Stimulated activated CD8-positive, alpha-beta memory T cell treated with anti-CD3 and anti-CD28 coated beads, Interleukin-4, amount 100 ng/mL, for 4 hours (primary cell): ENCODE data around the gene CYTH4.
"Not testable (repeated sequence)": the region's sequence is repeated elsewhere in the genome, so short reads cannot be mapped to it uniquely, and the experiment has no call there.

ENCODE experiments used
- DNase-seq, 2 donors: peaks; one replicate each; pipeline ENCODE4 v3.0.0-alpha.2; 2020; ENCODE audit warnings: low read depth in 2 of 2, low spot score in 1 of 2

Gene CYTH4

DNA sequence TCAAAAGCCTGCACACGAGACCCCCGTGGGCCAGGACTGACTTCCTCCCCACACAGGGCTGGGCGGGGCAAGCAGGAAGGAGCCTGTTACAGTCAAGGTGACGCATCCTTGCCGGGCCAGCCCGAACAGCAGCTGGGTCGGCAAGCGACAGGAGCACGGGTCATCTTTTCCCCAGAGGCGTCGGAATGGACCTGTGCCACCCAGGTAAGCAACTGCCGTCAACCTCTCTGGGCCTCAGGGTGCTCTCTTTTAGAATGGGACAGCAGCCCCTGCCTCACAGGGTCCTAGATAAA is at the start of gene CYTH4:
CYTH4 (plus strand) TSS at position 124 of the 293 bp plus-strand sequence; CDS start at position 186, 62 bp downstream.
- peak; percentile 50 to 72 for DNase-seq

DNA sequence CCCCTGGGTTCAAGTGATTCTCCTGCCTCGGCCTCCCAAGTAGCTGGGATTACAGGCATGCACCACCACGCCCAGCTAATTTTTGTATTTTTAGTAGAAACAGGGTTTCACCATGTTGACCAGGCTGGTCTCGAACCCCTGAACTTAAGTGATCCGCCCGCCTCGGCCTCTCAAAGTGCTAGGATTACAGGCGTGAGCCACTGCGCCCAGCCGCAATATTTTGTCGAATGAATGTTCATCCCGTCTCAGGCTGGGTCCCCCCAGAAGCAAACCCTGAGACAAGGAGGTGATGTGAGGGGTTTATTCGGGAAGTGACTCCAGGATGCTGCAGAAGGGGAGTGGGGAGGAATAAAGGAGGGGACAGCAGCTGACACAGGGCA is 48.9 kb upstream of the CYTH4 start:
- DNase-seq, result not testable (repeated sequence)

DNA sequence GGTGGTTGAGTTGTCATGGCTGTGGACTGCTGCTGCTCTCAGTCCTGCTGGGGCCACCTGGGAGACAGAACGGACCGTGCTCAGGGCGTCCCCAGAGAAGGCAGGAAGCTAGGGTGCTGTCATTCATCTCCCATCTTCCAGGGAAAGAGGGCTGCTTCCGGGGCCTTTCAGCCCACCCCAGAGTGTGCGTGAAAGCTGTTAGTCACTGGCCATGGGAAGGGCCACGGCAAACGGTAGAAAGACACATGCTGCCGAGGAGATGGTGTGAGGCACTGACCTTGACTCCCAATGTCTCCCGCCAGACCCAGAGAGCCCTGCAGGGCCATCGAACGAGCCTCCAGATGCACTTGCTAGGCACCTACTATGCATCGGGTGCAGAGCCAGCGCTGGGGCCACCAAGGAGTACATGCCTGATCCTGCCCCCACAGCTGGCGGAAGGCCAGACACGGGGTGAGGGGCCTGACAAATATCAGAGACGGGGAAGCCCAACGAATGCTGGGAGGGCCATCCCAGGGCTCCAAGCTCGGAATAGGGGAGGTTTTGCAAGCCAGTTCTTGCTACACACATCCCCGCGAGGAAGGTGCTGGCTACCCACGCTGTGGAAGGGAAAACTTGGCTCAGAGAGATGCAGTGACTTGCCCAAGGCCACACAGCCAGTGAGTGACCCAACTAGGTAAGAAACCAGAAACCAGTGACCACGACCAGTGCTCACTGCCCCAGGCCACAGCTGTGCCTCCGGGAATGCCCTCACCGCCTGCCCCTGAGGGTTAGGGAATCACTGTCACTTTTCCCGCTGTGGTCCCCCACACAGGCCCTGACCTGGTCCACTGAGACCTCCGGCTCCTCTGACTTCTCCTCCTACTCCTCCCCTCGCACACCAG is 48.3 kb upstream of the CYTH4 start:
- no peak for DNase-seq

DNA sequence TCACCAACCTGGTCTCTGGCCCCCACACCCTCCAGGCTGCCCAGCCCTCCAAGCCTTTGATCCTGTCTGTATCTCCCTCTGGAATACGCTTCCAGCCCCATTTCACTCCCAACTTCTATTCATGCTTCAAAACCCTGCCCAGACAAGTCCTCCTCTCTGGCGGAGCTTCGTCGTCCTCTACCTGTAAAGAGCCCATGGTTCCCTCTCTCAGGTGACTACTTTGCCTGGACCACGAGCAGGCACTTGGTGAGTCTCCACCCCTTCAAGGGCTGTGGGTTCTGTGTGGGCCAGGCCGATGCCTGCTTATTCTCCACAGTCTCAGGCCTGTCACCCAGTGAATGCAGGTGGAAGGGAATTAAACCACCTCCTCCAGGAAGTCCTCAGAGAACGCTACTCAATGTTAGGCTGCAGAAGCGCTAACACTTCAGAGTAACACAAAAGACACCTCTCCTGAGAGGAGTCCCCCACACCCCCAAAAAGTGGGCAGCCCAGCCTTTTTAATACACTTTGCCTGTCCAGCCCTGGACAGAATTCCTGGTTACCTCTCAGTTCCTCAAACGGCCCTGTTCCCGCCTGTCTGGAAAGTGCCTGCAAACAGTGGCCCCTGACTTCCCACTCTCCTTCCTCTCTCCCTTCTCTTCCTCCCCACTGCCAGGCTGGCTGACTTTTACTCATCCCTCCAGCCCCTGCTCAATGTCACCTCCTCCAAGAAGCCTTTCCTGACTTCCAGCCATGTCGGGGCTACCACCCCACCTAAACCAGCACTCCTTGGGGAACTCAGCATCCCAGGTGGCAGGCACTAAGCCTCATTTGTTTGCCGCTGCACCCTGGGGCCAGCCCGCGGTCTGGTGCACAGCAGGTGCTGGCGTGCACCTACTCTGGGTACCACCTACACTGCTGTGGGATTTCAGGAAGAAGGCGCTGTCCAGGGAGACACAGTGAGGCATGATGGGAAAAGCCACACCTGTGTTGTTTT is 47.3 kb upstream of the CYTH4 start:
- no peak for DNase-seq

- no peak for DNase-seq
These were observed 46.3 kb upstream of the CYTH4 start for GRCh38 chr22:37235897-37236607.

DNA sequence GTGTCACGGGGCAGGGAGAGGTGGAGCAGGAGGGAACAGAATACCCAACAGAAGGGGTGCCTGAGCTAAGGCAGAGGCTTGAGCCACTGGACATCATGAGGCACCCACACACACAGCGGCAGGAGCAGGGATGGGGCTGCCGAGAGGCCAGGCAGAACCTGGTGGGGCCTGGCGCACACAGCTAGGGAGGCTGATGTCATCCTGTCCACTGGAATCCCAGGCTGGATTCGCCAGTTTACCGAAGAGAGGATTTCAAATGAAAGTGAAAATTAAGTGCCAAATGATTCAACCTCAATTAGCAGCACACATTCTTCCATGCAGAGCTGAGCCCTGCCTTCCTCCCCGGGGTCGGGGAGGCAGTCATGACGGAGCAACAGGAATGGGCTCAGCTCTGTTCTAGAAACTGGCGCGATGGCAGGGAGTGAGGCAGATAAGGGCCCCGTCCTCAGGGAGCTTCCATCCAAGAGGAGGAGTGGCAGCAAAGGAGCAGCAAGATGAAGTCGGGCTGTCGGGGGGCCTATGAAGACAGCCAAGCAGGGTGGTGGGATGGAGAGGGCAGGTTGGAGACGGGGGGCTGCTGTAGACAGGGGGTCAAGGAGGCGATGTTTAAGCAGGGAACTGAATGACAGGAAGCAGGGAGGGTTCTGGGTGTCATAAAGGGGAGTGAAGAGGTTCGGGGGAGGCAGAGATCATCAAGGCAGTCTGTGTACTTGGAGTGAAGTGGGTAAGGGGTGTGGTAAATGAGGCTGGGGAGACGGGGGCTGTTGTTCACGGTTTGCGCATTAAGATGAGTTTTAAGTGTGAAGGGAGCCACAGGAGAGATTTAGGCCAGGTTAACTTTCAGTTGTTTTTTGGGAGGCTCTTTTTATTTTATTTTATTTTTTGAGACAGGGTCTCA is 44.7 kb upstream of the CYTH4 start:
- DNase-seq, result no peak

GRCh38 chr22:37239336-37240239 is 42.7 kb upstream of the CYTH4 start:
- no peak for DNase-seq

- DNase-seq, result no peak
These were observed 41.9 kb upstream of the CYTH4 start for GRCh38 chr22:37240240-37240940.

DNA sequence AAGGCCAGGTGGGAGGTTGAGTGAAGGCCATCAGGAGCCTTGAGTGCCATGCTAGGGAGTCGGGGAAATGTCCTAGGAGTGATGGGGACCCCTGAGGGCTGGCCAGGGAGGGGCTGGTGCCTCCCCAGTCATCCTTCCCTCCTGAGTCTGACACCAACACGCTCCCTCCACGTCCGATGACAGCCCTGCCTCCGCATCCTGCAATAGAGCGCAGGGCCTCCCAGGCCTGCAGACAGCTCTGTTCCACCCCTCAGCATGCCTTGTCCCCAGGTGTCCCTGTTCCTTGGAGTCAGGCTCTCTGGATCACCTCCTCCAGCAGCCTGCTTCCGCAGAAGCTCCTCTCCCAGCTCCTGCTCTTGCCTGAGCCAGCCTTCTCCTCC is 41.4 kb upstream of the CYTH4 start:
- DNase-seq, result no peak

DNA sequence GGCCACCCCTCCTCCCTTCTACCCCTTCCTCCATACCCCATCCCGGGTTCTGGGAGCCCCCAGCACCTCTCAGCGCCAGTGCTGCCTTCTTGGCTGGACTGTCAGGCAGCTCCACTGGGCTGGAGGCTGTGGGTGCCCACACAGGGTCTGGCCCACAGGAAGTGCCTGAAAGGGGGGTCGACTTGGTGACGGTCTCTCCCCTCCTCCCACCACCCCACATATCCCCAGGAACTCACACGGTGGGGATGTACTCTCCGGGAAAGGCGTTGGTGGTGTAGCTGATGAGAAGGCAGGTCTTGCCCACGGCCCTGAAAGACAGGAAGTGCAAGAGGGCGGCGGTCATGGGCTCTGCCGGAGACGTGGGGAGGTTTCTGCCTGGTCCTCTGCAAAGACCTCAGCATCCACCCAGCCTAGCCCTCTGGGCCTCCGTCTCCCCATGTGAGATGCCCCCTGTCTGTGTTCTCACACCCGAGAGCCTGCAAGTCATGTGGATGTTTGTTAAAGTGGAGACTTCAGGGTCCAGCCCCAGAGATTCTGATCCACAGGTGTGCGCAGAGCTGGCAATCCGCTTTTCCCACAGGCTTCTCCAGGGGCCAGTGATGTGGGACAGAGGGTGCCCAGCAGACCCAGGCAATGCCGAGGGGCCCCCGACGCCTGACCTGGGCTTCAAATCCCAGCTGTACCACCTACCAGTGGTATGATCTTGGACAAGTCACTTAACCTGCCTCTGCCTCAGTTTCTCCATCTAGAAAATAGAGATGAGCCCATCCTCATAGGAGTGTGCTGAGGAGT is 40.8 kb upstream of the CYTH4 start:
- DNase-seq, result no peak

DNA sequence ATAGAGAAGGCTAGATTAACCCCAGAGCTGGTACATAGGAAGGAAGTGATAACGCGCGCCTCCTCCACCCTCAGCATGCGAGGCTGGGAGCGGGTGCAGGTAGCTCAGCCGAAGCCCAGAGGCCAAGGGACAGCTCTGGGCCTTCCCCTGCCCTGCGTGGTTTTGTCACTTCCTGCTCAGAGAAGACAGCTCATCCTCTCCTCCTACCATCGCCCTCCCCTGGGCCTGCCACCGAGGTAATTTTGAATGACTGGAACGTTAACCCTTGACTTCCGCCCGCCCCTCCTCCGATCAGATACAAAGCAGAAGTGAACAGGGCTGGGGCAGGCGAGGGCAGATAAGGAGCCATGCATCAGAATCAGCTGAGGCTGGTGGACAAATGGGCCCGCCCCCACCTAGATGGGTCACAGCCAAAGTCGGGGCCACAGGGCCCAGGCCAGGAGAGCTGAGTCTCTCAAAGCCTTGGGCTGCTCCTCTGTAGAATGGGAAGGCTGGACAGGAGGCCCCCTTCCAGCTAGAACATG is 39.9 kb upstream of the CYTH4 start:
- peak; percentile 78 to 90 for DNase-seq

DNA sequence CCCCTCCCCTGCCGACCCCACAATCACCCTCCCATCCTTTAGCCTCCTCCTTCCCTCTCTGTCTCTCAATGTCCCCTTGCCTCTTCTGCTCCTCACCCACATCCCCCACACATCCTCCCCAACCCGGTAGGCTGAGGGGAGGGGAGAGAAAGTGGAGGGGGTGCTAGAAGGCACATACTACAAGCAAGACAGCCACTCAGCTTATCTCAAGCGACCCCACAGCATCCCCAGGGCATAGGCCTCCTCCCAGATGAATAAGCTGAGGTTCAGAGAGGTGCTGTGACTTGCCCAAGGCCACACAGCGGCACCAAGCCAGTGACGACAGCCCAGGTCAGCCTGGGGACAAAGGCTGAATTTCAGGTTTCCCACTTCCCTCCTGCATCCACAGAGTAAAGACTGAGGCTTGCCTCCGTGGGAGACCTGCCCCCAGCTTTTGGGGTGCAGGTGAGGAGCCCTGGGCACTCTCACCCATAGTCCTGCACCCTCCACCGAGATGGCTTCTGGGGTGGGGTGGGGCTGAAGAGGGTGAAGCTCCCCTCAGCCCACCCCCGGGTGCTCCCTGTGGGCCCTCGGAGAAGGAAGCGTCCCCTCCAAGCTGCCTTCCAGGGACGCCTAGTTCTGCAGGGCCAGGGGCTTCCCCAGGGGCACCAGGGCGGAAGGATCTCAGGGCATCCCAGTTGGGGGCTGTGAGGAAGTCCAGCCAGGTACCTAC is 38.8 kb upstream of the CYTH4 start:
- DNase-seq, result no peak

GRCh38 chr22:37244114-37244921 is 38.0 kb upstream of the CYTH4 start, which contains the start of gene RAC2:
Gene RAC2, minus strand, starts transcription at chr22:37244269. Its CDS starts 121 bp downstream, at chr22:37244148.
- DNase-seq, result peak; percentile 78 to 83

GRCh38 chr22:37244922-37245722 is 37.2 kb upstream of the CYTH4 start:
- DNase-seq, result no peak

GRCh38 chr22:37245740-37246139 is 36.6 kb upstream of the CYTH4 start:
- DNase-seq, result no peak
